Glutamatergic neuron (in vitro differentiated cells): ENCODE results near the gene GPRC5B. TPM values are rescaled to one million over a fixed set of nuclear protein-coding genes. Genes with fewer than 3 reads are reported as not detected.

Experiments used
- DNase-seq: peaks from one replicate; pipeline ENCODE4 v3.0.0; 2022
- H3K27ac Mint-ChIP-seq: one replicate; pipeline ENCODE4 v1.8.0; 2020; ENCODE audit warnings: mild to moderate bottlenecking, mixed read lengths, inconsistent platforms; ENCODE audit not compliant: unreplicated experiment
- H3K27me3 Mint-ChIP-seq: one replicate; pipeline ENCODE4 v1.8.0; 2020; ENCODE audit warnings: mild to moderate bottlenecking, moderate library complexity, mixed read lengths, inconsistent platforms; ENCODE audit not compliant: unreplicated experiment
- H3K36me3 Mint-ChIP-seq: one replicate; pipeline ENCODE4 v1.8.0; 2020; ENCODE audit warnings: mild to moderate bottlenecking, mixed read lengths, inconsistent platforms; ENCODE audit not compliant: unreplicated experiment
- H3K4me1 Mint-ChIP-seq: one replicate; pipeline ENCODE4 v1.8.0; 2020; ENCODE audit warnings: mild to moderate bottlenecking, low read depth, mixed read lengths, inconsistent platforms; ENCODE audit not compliant: unreplicated experiment
- H3K4me3 Mint-ChIP-seq: one replicate; pipeline ENCODE4 v1.8.0; 2020; ENCODE audit warnings: mild to moderate bottlenecking, mixed read lengths, inconsistent platforms; ENCODE audit not compliant: unreplicated experiment
- H3K9me3 Mint-ChIP-seq: one replicate; pipeline ENCODE4 v1.8.0; 2020; ENCODE audit warnings: mild to moderate bottlenecking, moderate library complexity, mixed read lengths, inconsistent platforms; ENCODE audit not compliant: unreplicated experiment
- total RNA-seq: library from RNA; stranded (reverse); fragmentation: NEBNext Ultra II Directional; extraction: Animal tissue kit (Norgen Biotek cat#: 25700); gene quantifications from one replicate; pipeline ENCODE4 v1.2.1, GENCODE V29; 2021; ENCODE audit not compliant: unreplicated experiment
- TF ChIP-seq, protein P1 (sequence below): fragments of 200-600 bp; sonication (generic); IDR thresholded peaks from one replicate; pipeline ENCODE4 v1.5.0; 2021; ENCODE audit not compliant: partially characterized antibody, unreplicated experiment

GPRC5B gene
- total RNA-seq, 1 donor from 2014 or later: 8.7 TPM

DNA sequence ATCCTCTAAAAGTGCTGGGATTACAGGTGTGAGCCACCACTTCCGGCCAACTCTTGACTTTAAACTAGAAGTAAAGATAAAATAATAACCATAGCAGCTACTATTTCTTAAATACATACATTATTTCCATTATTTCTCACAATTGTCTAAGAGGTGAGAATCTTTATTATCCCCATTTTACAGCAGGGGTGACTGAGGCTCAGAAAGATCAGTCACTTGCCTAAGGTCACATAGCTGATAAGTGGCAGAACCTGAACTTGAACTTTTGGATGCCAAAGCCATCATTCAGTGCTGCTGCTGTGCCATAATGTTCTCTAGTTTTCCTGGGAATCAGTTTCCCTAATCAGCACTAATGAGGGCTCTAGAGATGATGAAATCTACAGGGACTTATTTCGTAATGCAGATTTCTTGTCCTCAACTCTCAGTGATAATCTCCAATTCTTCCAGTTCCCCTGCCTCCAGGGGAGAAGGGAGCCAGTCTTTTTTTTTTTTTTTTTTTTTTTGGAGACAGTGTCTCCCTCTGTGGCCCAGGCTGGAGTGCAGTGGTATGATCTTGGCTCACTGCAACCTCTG is 25.2 kb upstream of the GPRC5B start:
- Mint-ChIP-seq H3K27me3 (peaks cover 2% of the 10 kb centered on the region), H3K27ac (no peak overlapping the region), H3K9me3 (no peaks in the 10 kb centered on the region), H3K4me1 (peaks cover 11% of the 10 kb centered on the region), H3K36me3 (no peaks in the 10 kb centered on the region), H3K4me3 (no peak overlapping the region)
- DNase-seq: no peak
- TF ChIP-seq, protein P1, sequence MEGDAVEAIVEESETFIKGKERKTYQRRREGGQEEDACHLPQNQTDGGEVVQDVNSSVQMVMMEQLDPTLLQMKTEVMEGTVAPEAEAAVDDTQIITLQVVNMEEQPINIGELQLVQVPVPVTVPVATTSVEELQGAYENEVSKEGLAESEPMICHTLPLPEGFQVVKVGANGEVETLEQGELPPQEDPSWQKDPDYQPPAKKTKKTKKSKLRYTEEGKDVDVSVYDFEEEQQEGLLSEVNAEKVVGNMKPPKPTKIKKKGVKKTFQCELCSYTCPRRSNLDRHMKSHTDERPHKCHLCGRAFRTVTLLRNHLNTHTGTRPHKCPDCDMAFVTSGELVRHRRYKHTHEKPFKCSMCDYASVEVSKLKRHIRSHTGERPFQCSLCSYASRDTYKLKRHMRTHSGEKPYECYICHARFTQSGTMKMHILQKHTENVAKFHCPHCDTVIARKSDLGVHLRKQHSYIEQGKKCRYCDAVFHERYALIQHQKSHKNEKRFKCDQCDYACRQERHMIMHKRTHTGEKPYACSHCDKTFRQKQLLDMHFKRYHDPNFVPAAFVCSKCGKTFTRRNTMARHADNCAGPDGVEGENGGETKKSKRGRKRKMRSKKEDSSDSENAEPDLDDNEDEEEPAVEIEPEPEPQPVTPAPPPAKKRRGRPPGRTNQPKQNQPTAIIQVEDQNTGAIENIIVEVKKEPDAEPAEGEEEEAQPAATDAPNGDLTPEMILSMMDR: no peak

DNA sequence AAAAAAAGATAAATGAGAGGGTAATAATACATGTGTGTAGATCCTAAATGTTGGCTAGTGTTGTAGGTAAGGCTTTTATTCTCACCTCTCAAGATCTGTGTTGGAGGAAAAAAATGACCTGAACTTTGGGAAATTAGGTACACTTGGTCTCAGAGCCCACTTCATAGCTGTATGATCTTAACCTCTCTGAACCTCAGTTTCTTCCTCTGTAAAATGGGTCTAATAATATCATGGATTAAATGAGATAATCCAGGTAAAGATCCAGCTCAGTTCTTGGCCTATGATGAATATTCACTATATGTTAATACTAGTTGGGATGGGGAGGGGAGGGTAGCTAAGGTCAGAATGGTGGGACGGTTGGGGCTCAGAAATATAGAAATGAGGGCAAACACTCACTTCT is 24.3 kb upstream of the GPRC5B start:
- H3K27ac Mint-ChIP-seq: no peak overlapping the region
- H3K27me3 Mint-ChIP-seq: peaks cover 2% of the 10 kb centered on the region
- peaks cover 11% of the 10 kb centered on the region for H3K4me1 Mint-ChIP-seq
- no peak for DNase-seq
- H3K4me3 Mint-ChIP-seq: no peak overlapping the region
- TF ChIP-seq, protein P1: no peak
- H3K9me3 Mint-ChIP-seq: no peaks in the 10 kb centered on the region
- no peaks in the 10 kb centered on the region for H3K36me3 Mint-ChIP-seq

DNA sequence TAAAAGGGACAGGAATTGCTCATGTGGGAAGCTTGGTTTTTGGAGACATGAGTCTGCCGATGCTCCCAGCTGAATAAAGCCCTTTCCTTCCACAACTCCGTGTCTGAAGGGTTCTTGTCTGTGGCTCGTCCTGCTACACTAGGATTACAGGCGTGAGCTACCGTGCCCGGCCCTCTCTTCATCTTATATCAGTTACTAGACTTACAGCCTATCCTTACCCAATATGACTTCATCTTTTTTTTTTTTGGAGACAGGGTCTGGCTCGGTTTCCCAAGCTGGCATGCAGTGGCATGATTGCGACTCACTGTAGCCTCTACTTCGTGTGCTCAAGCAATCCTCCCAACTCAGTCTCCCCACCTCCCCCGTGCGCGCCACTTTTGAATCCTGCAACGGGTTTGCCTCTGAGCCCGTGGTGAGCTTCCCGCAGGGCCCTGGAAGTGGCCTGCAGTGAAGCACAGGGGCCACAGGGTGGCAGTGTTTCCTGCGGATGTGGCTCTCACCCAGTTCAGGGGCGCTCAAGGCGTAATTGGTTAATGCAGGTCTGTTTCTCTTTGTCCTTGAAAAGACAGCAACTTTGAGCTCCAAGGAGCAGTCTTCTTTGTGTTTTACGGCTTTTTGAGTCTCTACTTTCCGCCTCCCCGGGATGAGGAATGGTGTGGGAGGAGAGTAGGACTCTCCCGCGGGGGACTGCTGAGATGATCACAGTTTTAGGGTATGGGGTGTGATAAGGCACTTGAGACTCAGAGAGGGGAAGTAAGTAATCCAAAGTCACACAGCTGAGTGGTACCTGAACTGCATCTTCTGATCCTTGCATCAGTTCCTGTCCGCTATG is 22.7 kb upstream of the GPRC5B start:
- no peaks in the 10 kb centered on the region for H3K36me3 Mint-ChIP-seq
- peak overlapping the region; percentile 88 for H3K27ac Mint-ChIP-seq
- H3K27me3 Mint-ChIP-seq: peaks cover 4% of the 10 kb centered on the region
- peak; percentile 87 for DNase-seq
- TF ChIP-seq, protein P1: peak; percentile 95
- no peaks in the 10 kb centered on the region for H3K9me3 Mint-ChIP-seq
- peaks cover 11% of the 10 kb centered on the region for H3K4me1 Mint-ChIP-seq
- no peak overlapping the region for H3K4me3 Mint-ChIP-seq

DNA sequence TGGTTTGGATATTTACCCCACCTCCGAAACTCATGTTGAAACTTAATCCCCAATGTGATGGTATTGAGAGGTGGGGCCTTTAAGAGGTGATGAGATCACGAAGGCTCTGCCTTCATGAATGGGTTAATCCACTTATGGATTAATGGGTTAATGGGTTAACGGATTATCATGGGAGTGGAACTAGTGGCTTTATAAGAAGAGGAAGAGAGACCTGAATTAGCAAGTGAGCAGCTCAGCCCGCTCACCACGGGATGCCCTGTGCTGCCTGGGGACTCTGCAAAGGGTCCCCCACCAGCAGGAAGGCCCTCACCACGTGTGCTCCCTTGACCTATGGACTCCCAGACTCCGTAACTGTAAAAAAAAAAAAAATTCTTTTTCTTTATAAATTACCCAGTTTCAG is 16.5 kb upstream of the GPRC5B start:
- peaks cover 2% of the 10 kb centered on the region for H3K4me1 Mint-ChIP-seq
- H3K4me3 Mint-ChIP-seq: no peak overlapping the region
- peaks cover 2% of the 10 kb centered on the region for H3K9me3 Mint-ChIP-seq
- TF ChIP-seq, protein P1: no peak
- no peak overlapping the region for H3K27ac Mint-ChIP-seq
- H3K36me3 Mint-ChIP-seq: no peaks in the 10 kb centered on the region
- DNase-seq: no peak
- H3K27me3 Mint-ChIP-seq: peaks cover 8% of the 10 kb centered on the region

DNA sequence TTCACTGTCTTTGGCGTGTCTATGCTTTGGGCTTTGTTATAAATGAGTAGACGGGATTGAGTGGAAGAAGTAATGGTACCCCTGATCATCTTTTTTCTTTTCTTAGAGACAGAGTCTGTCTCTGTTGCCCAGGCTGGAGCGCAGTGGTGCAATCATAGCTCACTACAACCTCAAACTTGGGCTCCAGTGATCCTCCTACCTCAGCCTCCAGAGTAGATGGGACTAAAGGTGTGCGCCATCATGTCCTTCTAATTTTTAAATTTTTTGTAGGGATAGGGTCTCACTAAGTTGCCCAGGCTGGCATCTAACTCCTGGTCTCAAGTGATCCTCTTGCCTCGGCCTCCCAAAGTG is 14.9 kb upstream of the GPRC5B start:
- Mint-ChIP-seq H3K9me3 (peaks cover 2% of the 10 kb centered on the region), H3K36me3 (no peaks in the 10 kb centered on the region), H3K27ac (peak overlapping the region; percentile 4), H3K4me3 (peak overlapping the region; percentile 22), H3K27me3 (peaks cover 8% of the 10 kb centered on the region), H3K4me1 (peaks cover 2% of the 10 kb centered on the region)
- TF ChIP-seq, protein P1: peak; percentile 47
- no peak for DNase-seq
